Measurements from ENCODE around the gene AREG. TPM values are rescaled to one million over a fixed set of nuclear protein-coding genes. Genes with fewer than 3 reads are reported as not detected.

AREG gene
- total RNA-seq, 1 donor from 2014 or later: 4.0 TPM

DNA sequence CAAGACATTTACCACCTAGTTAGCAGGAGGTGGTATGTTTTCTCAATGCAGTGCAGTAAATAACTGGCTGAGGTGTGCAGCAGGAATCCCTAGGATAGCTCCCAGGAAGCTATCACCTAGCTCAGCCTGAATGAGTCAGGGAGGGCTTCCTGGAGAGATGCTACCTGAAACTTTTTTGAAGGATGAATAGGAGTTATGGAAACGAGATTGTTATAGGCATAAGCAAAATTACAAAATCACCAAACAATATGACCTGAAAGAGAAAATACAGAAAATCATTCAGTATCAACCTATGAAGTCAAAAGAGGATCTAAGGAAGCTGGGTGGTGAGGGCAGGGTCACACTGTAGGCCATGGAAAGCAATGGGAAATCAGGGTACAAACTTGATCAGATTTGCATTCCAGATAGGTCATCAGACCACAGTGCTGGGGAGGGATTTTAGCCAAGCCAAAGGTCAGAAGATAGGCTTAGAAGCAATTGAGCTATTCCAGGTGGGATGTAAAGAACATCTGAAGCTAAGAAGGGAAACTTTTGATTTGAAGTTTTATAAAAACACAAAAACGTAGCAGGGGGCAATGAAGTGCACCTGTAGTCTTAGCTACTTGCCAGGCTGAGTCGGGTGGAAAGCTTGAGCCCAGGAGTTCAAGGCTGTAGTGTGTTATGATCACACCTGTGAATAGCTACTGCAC is 11.3 kb downstream of the AREG start:
- Histone ChIP-seq H3K4me1 (no peaks in the 10 kb centered on the region), H3K36me3 (no peaks in the 10 kb centered on the region), H3K27ac (no peak overlapping the region), H3K27me3 (no peaks in the 10 kb centered on the region), H3K9me3 (no peaks in the 10 kb centered on the region), H3K4me3 (no peak overlapping the region)
- TF ChIP-seq, protein P1, sequence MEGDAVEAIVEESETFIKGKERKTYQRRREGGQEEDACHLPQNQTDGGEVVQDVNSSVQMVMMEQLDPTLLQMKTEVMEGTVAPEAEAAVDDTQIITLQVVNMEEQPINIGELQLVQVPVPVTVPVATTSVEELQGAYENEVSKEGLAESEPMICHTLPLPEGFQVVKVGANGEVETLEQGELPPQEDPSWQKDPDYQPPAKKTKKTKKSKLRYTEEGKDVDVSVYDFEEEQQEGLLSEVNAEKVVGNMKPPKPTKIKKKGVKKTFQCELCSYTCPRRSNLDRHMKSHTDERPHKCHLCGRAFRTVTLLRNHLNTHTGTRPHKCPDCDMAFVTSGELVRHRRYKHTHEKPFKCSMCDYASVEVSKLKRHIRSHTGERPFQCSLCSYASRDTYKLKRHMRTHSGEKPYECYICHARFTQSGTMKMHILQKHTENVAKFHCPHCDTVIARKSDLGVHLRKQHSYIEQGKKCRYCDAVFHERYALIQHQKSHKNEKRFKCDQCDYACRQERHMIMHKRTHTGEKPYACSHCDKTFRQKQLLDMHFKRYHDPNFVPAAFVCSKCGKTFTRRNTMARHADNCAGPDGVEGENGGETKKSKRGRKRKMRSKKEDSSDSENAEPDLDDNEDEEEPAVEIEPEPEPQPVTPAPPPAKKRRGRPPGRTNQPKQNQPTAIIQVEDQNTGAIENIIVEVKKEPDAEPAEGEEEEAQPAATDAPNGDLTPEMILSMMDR (IDR thresholded peaks at IDR 0.05): no peak
- no peak for DNase-seq (ENCODE audit: low spot score in 2 of 2)
- intact Hi-C loops (cut with DNase I): no loop called here

DNA sequence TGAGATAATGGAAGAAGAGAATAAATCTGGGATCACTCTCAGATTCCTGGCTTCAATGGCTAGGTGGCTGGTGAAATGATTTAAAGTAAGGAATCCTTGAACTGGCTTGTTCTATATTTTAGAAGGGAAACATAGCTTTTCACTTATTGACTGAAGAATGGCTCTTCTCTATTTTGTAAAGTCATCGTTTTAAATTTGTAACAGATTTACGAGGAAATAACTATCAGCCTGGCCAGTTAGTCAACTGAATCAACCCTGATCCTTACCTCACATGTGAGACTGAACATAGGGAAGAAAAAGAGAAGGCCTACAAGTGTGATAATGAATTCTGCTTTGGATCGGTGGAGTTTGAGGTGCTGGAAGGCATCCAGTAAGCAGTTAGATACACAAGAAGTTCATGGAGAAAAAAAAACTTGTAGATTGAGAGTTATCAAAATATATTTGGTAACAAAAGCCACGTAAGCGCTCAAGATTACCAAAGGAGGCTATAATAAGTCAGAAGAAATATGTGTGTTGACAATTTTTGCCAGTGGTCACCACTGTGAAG is 12.0 kb downstream of the AREG start:
- Histone ChIP-seq H3K4me3 (no peak overlapping the region), H3K9me3 (no peaks in the 10 kb centered on the region), H3K4me1 (no peaks in the 10 kb centered on the region), H3K27ac (no peak overlapping the region), H3K36me3 (no peaks in the 10 kb centered on the region), H3K27me3 (no peaks in the 10 kb centered on the region)
- TF ChIP-seq, protein P1 (IDR thresholded peaks at IDR 0.05): no peak
- DNase-seq (ENCODE audit: low spot score in 2 of 2): no peak
- intact Hi-C loops (cut with DNase I): no loop called here

DNA sequence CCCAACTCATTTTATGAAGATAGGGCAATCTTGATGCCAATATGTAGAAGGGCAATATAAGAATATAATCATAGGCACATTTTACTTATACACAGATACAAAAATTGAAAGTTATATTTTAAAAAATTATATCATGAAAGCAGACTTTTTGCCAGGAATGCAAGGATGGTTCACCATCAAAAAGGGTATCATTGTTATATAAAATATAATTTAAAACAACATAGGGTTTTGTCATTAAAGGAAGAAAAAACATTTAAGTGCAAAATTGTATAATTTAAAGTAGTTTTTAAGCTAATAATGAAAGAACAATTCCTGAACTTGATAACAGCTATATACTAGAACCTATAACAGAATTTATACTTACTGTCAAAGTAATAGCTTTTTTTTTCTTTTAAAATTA is 15.9 kb downstream of the AREG start:
- no peak for DNase-seq (ENCODE audit: low spot score in 2 of 2)
- H3K9me3 ChIP-seq: no peaks in the 10 kb centered on the region
- TF ChIP-seq, protein P1 (IDR thresholded peaks at IDR 0.05): no peak
- H3K27ac ChIP-seq: no peak overlapping the region
- intact Hi-C loops (cut with DNase I): no loop called here
- H3K4me1 ChIP-seq: no peaks in the 10 kb centered on the region
- H3K27me3 ChIP-seq: no peaks in the 10 kb centered on the region
- H3K4me3 ChIP-seq: no peak overlapping the region
- H3K36me3 ChIP-seq: no peaks in the 10 kb centered on the region

DNA sequence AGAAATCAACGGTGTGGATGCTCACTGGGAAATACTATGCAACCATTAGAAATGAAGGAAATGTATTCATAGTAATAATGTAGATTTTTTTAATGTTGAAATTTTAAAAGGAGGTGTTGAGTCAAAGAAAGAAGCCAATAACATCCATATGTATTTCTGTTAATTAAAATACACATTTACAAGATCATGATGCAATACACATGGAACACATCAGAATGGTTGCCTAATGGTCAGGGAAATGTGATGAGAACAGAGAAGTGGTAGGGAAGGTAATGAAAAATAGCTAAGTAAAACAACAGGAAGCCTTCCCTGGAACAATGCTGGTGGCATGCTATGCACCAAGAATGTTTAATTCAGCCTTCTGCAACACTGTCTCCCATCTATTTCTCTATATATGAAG is 18.2 kb downstream of the AREG start:
- Histone ChIP-seq H3K36me3 (no peaks in the 10 kb centered on the region), H3K4me3 (no peak overlapping the region), H3K27ac (no peak overlapping the region), H3K9me3 (no peaks in the 10 kb centered on the region), H3K4me1 (no peaks in the 10 kb centered on the region), H3K27me3 (no peaks in the 10 kb centered on the region)
- TF ChIP-seq, protein P1 (IDR thresholded peaks at IDR 0.05): no peak
- intact Hi-C loops (cut with DNase I): no loop called here
- no peak for DNase-seq (ENCODE audit: low spot score in 2 of 2)

DNA sequence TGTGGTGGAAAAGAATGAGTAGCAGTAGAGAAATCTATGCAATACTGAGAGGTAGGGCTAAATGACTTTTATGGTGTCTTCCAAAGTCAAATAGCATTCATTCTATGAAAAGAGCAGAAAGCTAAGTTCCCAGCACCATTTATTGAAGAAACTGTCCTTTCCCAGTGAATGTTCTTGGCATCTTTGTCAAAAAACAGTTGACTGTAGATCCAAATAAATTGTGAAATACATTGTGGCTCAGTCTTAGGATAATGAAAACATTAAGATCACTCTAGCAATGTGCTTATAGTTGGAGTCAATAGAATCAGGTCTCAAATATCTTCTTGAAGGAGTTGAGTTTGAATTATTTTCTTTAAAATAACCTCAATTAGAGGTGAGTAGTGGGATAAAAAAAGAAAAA is 19.4 kb downstream of the AREG start:
- Histone ChIP-seq H3K27me3 (no peaks in the 10 kb centered on the region), H3K4me1 (no peaks in the 10 kb centered on the region), H3K27ac (no peak overlapping the region), H3K4me3 (no peak overlapping the region), H3K9me3 (no peaks in the 10 kb centered on the region), H3K36me3 (no peaks in the 10 kb centered on the region)
- intact Hi-C loops (cut with DNase I): no loop called here
- TF ChIP-seq, protein P1 (IDR thresholded peaks at IDR 0.05): no peak
- DNase-seq (ENCODE audit: low spot score in 2 of 2): no peak
